Measurements from ENCODE around the gene LSM3. TPM values are rescaled to one million over a fixed set of nuclear protein-coding genes. Genes with fewer than 3 reads are reported as not detected.

LSM3 gene
- total RNA-seq, 1 donor from 2014 or later, result 24.9 TPM

DNA sequence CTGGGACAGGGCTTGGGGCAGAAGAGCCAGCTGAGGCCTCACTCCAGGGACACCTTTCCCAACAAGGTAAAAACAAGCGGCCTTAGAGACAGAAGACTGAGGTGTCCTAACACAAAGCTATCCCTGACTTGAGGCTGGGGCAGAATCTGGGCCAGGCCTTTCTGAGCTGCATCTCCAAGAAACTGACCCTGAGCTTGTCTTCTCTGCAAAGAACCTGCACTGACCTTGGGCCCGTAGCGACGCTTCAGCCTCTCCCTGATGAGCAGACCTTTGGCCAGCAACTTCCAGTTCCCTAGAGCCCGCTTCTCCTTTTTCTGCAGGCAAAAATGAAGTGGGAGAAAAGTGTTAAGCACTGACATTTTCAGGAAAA is 31.6 kb upstream of the LSM3 start:
- H3K4me3 ChIP-seq (ENCODE audit: low read depth, low read length), result no peak overlapping the region
- TF ChIP-seq, protein P1, sequence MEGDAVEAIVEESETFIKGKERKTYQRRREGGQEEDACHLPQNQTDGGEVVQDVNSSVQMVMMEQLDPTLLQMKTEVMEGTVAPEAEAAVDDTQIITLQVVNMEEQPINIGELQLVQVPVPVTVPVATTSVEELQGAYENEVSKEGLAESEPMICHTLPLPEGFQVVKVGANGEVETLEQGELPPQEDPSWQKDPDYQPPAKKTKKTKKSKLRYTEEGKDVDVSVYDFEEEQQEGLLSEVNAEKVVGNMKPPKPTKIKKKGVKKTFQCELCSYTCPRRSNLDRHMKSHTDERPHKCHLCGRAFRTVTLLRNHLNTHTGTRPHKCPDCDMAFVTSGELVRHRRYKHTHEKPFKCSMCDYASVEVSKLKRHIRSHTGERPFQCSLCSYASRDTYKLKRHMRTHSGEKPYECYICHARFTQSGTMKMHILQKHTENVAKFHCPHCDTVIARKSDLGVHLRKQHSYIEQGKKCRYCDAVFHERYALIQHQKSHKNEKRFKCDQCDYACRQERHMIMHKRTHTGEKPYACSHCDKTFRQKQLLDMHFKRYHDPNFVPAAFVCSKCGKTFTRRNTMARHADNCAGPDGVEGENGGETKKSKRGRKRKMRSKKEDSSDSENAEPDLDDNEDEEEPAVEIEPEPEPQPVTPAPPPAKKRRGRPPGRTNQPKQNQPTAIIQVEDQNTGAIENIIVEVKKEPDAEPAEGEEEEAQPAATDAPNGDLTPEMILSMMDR (conservative IDR thresholded peaks at IDR 0.05; ENCODE audit: low read depth, low read length), result no peak
- DNase-seq (ENCODE audit: low read depth), result no peak

DNA sequence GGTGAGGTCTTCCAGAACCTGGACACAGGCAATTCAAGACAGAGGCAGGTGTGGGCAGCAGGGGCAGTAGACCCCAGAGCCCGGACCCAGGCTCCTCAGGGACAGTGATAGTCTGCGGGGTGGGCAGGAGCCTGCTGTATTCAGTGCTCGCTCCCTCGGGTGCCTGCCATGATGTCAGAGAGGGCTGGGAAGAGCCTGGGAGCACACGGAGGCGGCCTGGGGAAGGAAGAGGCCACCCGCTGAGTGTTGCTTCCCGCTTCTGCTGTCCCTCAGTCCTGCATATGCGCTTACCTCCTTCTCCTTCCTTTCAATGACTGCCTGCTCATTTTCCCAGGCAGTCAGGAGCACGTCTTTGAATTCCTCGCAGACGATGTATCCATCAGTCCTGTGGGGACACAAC is 31.0 kb upstream of the LSM3 start:
- TF ChIP-seq, protein P1 (conservative IDR thresholded peaks at IDR 0.05; ENCODE audit: low read depth, low read length), result no peak
- no peak overlapping the region for H3K4me3 ChIP-seq (ENCODE audit: low read depth, low read length)
- DNase-seq (ENCODE audit: low read depth), result no peak

DNA sequence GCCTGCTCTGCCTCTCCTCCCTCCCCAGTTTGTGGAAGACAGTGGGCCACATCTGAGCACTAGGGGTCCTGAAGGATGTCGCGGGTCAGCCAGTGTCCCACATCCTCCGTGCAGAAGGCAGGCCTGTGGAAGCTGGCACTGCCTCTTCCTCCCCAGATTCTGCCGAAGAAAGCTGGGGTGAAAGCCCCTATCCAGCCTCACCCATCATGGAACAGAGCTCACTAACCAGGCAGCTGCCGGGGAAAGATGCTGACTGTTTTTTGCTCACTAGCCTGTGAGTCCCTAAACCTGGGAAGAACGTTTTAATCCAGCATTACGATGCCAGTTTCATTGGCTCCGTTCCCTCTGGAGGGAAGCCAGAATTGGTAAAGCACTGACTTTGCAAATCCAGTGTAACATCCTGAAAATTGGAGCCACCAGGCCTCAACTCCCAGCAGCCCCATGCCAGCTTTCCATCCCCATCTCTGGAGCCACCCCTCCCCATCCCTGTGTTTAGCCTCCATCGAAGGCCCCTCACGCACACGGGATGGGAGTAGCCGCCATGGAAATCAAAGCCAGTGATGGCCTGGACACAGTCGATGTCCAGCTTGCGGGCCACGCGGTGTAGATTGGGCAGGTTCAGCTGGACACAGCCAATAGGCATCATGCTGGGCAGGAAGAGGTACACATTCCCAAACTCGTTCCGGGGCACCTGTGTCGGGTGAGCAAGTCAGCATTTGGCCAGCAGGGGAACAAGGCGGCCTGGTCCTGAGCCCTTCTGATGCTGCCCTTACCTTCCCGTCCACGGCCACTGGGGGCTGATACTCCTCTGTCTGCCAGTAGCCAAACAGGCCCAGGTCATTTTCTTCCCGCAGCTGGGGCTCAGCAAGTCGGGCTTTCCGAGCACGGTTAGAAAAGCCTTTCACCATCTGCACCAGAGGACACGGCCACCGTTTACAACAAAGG is 30.3 kb upstream of the LSM3 start:
- TF ChIP-seq, protein P1 (conservative IDR thresholded peaks at IDR 0.05; ENCODE audit: low read depth, low read length), result peak; percentile 21
- H3K4me3 ChIP-seq (ENCODE audit: low read depth, low read length), result no peak overlapping the region
- DNase-seq (ENCODE audit: low read depth), result no peak

DNA sequence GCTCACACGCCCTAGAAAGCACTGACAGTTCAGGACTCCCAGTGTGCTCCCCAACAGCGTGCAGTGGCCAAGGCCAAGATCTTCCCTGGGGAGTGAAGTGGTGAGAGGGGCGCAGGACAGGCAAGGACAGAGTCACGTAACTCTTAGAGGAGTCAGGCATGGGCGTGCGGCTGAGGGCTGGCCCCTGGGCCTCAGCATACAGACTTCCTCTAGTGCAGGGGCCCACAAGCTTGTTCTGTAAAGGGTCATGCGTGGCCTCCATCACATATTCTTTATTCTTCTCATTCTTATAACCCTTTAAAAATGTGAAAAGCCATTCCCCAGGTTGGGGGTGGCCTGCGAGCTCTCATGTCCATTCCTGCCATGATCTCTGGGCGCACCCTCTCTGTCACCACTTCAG is 28.5 kb upstream of the LSM3 start:
- TF ChIP-seq, protein P1 (conservative IDR thresholded peaks at IDR 0.05; ENCODE audit: low read depth, low read length), result no peak
- no peak overlapping the region for H3K4me3 ChIP-seq (ENCODE audit: low read depth, low read length)
- no peak for DNase-seq (ENCODE audit: low read depth)

DNA sequence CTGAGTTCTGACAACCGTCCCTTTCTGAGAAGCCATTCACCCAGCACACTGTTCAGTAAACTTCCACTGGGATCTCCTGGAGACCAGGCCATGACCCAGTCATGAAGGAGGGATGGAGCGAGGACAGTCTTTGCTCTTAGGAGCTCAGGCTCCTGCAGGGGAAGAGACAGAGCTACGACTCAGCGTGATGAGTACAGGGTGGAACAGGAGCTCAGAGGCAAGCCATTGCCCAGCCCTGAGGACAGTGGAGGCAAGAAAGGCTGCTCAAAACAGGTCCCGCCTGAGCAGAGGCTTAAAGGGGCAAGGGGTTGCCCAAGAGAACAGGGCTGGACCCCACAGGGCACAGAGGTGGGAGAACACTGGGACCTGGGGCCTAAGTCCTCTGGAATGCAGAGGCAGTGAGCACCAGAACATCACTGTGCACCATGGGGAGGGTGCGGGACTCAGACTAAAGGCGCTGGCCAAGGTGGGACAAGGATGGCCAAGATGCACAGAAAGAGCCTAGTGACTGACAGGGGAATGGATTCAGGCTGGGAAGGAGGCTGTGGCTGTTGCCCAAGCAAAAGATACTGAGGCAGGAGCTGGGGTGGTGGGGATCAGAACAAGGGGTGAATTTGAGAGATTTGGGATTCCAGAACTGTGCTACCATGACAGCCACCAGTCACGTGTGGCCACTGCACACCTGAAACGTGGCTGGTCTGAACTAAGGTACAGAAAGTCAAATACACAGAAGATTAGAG is 28.0 kb upstream of the LSM3 start:
- H3K4me3 ChIP-seq (ENCODE audit: low read depth, low read length), result no peak overlapping the region
- TF ChIP-seq, protein P1 (conservative IDR thresholded peaks at IDR 0.05; ENCODE audit: low read depth, low read length), result no peak
- no peak for DNase-seq (ENCODE audit: low read depth)

DNA sequence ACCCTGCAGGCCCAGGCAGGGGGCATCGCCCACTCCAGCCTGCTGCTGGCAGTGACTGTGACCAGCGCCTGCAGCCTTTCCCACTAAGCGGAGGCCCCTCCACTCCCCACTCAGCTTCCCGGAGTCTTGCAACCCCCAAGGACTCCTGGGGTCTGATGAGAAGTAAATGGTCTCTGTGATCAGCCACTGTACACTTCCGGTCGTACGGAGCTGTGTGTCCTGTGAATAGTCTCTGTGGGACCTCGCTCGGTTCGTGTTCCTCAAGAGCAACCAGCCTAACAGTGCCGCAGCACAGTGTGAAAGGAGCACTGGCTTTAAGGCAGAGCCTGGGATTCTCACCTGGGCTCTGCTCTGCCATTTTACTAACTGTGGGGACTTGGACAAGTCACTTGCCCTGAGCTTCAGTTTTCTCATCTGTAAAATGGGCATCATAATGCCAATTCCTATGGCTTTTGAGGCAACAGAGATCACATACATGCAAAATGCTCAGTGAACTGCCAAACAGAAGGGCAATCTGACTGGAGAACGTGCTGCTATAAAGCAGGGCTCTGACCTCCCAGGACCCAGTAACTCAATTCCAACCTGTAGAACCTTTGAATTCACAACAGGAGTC is 27.0 kb upstream of the LSM3 start:
- no peak overlapping the region for H3K4me3 ChIP-seq (ENCODE audit: low read depth, low read length)
- no peak for DNase-seq (ENCODE audit: low read depth)
- TF ChIP-seq, protein P1 (conservative IDR thresholded peaks at IDR 0.05; ENCODE audit: low read depth, low read length), result no peak

Measured in epithelial cell of proximal tubule (primary cell).